Spleen (tissue), 11 donors: ENCODE data around the gene CABP2. TPM values are rescaled to one million over a fixed set of nuclear protein-coding genes. Genes with fewer than 3 reads are reported as not detected.

Experiments
- DNase-seq: peaks from one replicate; pipeline ENCODE4 v3.0.0-alpha.2; 2020
- H3K27ac ChIP-seq, 8 donors: fragments of 200-600 bp; sonication (generic) in 7 of 8; 1 replicate in 4 of 8; 2 replicates in 4 of 8; pipeline versions ENCODE4 v1.5.0 to v1.8.0; 2016 to 2021; ENCODE audit warnings: inconsistent platforms in 4 of 8, mild to moderate bottlenecking in 4 of 8, moderate library complexity in 1 of 8
- H3K27me3 ChIP-seq, 7 donors: fragments of 200-600 bp; sonication (generic) in 6 of 7; replicated peaks in 1 of 7; 1 replicate in 4 of 7; 2 replicates in 3 of 7; pipeline versions ENCODE4 v1.5.0 to v1.8.0; 2016 to 2021; ENCODE audit warnings: inconsistent platforms in 3 of 7, mild to moderate bottlenecking in 1 of 7
- H3K36me3 ChIP-seq, 6 donors: fragments of 200-600 bp; sonication (generic) in 5 of 6; 1 replicate in 4 of 6; 2 replicates in 2 of 6; pipeline versions ENCODE4 v1.5.0 to v1.8.0; 2016 to 2021; ENCODE audit warnings: inconsistent platforms in 2 of 6
- H3K4me1 ChIP-seq, 6 donors: fragments of 200-600 bp; sonication (generic) in 5 of 6; 1 replicate in 3 of 6; 2 replicates in 3 of 6; pipeline versions ENCODE4 v1.5.0 to v1.8.0; 2016 to 2021; ENCODE audit warnings: inconsistent platforms in 3 of 6
- H3K4me3 ChIP-seq, 8 donors: fragments of 200-600 bp; sonication (generic) in 7 of 8; 1 replicate in 4 of 8; 2 replicates in 4 of 8; pipeline versions ENCODE4 v1.5.0 to v1.8.0; 2016 to 2021; ENCODE audit warnings: inconsistent platforms in 4 of 8, mild to moderate bottlenecking in 4 of 8, moderate library complexity in 2 of 8
- H3K9me3 ChIP-seq, 8 donors: fragments of 200-600 bp; sonication (generic) in 7 of 8; 1 replicate in 4 of 8; 2 replicates in 4 of 8; pipeline versions ENCODE4 v1.5.0 to v1.8.0; 2016 to 2021; ENCODE audit warnings: inconsistent platforms in 4 of 8
- POLR2A ChIP-seq, 3 donors: fragments of 450-650 bp; IDR thresholded peaks; one replicate each; pipeline ENCODE4 v1.5.1; 2017; ENCODE audit warnings: antibody characterized with exemption in 3 of 3, mild to moderate bottlenecking in 1 of 3
- POLR2AphosphoS5 ChIP-seq, 3 donors: sonication (generic); formaldehyde crosslinking; IDR thresholded peaks; one replicate each; pipeline ENCODE4 v1.5.1; 2017; ENCODE audit warnings: antibody characterized with exemption in 3 of 3
- WGBS, 5 donors: extraction: QIAGEN DNeasy Blood & Tissue Kit in 3 of 5; methylation state at CpG; one replicate each; pipeline versions ENCODE4 v1.1.5 to v1.1.7; 2013 to 2018; 5-methylcytosine and 5-hydroxymethylcytosine counted together
- intact Hi-C: fragments of 100-400 bp; cut with DNase I; formaldehyde crosslinking; loops from one replicate; pipeline ENCODE4 v1.15.0; 2023; ENCODE audit warnings: low total_unique reads
- polyA plus RNA-seq, 3 donors: library from polyadenylated mRNA; stranded (reverse); fragments of 200-250 nt; gene quantifications; one replicate each; pipeline ENCODE4 v1.2.1, GENCODE V29; 2013
- total RNA-seq, 7 donors: library from RNA; depleted of rRNA in 3 of 7; stranded (reverse); fragments of >200 nt in 3 of 7; fragmentation: NEBNext Ultra II Directional in 4 of 7; extraction: Animal tissue kit (Norgen Biotek cat#: 25700) in 4 of 7; gene quantifications; one replicate each; pipeline versions ENCODE4 v1.1.0 to v1.2.1, GENCODE V29; 2016 to 2021
- TF ChIP-seq, protein P1 (sequence below), 11 experiments: fragments of 200-600 bp in 7 of 11; fragments of 450-650 bp in 4 of 11; sonication (generic) in 4 of 11; IDR thresholded peaks in 8 of 11; conservative IDR thresholded peaks in 3 of 11; 1 replicate in 7 of 11; 2 replicates in 4 of 11; pipeline versions ENCODE4 v1.4.0 to v1.8.0; 2016 to 2021; ENCODE audit warnings: antibody characterized with exemption in 11 of 11, inconsistent platforms in 4 of 11, mild to moderate bottlenecking in 1 of 11
- donor health status: healthy with polysubstance abuse.
- donor health status: DM: no; HTN: no; CAD: no; lungs with moderate emphysema.
- donor health status: DM: no; HTN: no; CAD: no.
- donor health status: Bipolar disorder and iron deficiency.
- donor health status: healthy.
- donor health status: DM: no; HTN: no; CAD: no.
- donor health status: DM: yes; HTN: yes; CAD: no.

The CABP2 gene
- total and polyA plus RNA-seq, 10 donors, result not detected

DNA sequence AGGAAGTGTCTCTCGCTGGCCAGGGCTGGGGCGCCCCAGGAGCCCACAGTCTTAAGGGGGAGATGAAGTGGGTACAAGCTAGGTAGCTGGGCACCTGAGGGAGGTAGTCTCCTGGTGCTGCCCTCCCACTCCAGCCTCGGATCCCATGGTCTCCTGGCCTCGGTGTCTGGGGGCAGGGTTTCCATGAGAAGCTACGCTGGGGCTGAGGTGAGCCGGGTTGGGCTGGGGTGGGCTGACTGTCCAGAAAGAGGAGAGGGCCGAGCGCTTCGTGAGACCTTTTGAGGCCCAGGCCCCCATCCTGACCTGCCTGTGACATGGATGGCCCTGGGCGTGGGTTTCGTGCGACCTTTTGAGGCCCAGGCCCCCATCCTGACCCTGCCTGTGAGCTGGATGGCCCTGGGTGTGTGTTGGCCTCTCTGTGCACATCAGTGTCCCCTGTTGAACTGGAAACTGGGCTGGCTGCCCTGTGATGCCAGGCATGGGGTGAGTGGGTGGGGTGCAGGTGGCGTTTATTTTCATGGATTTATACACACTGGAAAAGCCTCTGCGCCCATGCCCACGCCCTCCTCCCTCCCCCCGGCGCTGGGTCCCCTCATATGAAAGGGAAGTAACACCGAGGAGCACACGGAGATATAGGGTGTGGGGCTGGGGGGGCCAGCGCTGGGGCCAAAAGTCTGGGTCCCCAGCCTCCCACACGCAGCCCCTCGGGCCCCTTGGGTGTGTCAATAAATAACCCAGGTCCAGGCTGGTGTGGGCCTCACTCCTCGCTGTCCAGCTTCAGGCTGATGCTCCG is 31.8 kb downstream of the CABP2 start:
- DNase-seq, result no peak
- Histone ChIP-seq H3K36me3 (peaks cover 0 to 100% (median 91%) of the 10 kb centered on the region in 6 donors), H3K9me3 (no peaks in the 10 kb centered on the region), H3K27ac (no peak overlapping the region), H3K4me3 (no peak overlapping the region), H3K27me3 (no peaks in the 10 kb centered on the region), H3K4me1 (peaks cover 3 to 21% (median 10%) of the 10 kb centered on the region in 6 donors)
- WGBS, 5 donors, result 83 to 94% (median 85%) methylated on average over 17 to 24 of the region's 24 CpGs
- TF ChIP-seq, protein P1, sequence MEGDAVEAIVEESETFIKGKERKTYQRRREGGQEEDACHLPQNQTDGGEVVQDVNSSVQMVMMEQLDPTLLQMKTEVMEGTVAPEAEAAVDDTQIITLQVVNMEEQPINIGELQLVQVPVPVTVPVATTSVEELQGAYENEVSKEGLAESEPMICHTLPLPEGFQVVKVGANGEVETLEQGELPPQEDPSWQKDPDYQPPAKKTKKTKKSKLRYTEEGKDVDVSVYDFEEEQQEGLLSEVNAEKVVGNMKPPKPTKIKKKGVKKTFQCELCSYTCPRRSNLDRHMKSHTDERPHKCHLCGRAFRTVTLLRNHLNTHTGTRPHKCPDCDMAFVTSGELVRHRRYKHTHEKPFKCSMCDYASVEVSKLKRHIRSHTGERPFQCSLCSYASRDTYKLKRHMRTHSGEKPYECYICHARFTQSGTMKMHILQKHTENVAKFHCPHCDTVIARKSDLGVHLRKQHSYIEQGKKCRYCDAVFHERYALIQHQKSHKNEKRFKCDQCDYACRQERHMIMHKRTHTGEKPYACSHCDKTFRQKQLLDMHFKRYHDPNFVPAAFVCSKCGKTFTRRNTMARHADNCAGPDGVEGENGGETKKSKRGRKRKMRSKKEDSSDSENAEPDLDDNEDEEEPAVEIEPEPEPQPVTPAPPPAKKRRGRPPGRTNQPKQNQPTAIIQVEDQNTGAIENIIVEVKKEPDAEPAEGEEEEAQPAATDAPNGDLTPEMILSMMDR (IDR thresholded peaks at IDR 0.05 in 8 of 11, conservative IDR thresholded peaks at IDR 0.05 in 3 of 11), result no peak
- intact Hi-C loops, result no loop called here

- H3K4me1 ChIP-seq, result peaks cover 9 to 29% (median 18%) of the 10 kb centered on the region in 6 donors
- no peaks in the 10 kb centered on the region for H3K9me3 ChIP-seq
- H3K36me3 ChIP-seq, result peaks cover 0 to 93% (median 84%) of the 10 kb centered on the region in 6 donors
- H3K27ac ChIP-seq, result no peak overlapping the region
- H3K27me3 ChIP-seq, result no peaks in the 10 kb centered on the region
- 88 to 91% (median 90%) methylated on average over 10 to 15 of the region's 15 CpGs for WGBS, 5 donors
- no peak overlapping the region for H3K4me3 ChIP-seq
- intact Hi-C loops, result no loop called here
- DNase-seq, result peak; percentile 75
- TF ChIP-seq POLR2AphosphoS5 (IDR thresholded peaks at IDR 0.05), result peak in 1 of 3 donors; percentile 65
- no peak for TF ChIP-seq POLR2A (IDR thresholded peaks at IDR 0.05)
- TF ChIP-seq, protein P1 (IDR thresholded peaks at IDR 0.05 in 8 of 11, conservative IDR thresholded peaks at IDR 0.05 in 3 of 11), result no peak
Observed at GRCh38 chr11:67490727-67491065, 32.5 kb downstream of the CABP2 start.

DNA sequence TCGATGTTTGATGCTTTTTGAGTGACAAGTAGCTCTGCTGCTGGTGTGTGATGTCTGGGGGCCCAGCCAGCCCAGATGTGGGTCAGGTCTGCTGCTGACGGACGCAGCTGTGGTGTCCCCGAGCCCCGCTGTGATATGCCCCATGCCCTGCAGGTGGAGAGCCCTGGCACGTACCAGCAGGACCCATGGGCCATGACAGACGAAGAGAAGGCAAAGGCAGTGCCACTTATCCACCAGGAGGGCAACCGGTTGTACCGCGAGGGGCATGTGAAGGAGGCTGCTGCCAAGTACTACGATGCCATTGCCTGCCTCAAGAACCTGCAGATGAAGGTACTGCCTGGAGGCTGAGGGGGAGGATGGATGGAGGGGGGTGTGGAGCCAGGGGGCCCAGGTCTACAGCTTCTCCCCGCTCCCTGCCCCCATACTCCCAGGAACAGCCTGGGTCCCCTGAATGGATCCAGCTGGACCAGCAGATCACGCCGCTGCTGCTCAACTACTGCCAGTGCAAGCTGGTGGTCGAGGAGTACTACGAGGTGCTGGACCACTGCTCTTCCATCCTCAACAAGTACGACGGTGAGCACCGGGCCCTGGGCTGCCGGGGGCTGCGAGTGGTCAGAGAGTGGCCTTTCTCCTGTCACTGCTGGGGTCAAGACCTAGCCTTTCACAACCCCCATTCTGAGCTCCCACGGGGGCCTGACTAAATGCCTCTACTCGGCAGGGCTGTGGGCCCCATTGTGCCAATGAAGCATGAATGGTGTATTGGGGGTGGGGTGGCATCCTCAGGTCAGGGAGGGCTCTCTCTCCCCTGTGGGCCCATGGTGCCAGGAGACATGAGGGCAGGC is 33.1 kb downstream of the CABP2 start:
- TF ChIP-seq, protein P1 (IDR thresholded peaks at IDR 0.05 in 8 of 11, conservative IDR thresholded peaks at IDR 0.05 in 3 of 11), result no peak
- TF ChIP-seq POLR2A (IDR thresholded peaks at IDR 0.05), result no peak
- peak; percentile 7 to 56 (median 8) for TF ChIP-seq POLR2AphosphoS5 (IDR thresholded peaks at IDR 0.05)
- Histone ChIP-seq H3K4me3 (no peak overlapping the region), H3K27ac (no peak overlapping the region), H3K36me3 (peaks cover 0 to 87% (median 78%) of the 10 kb centered on the region in 6 donors), H3K4me1 (peaks cover 13 to 35% (median 24%) of the 10 kb centered on the region in 6 donors), H3K9me3 (no peaks in the 10 kb centered on the region), H3K27me3 (no peaks in the 10 kb centered on the region)
- WGBS, 5 donors, result 88 to 93% (median 89%) methylated on average over 13 to 23 of the region's 23 CpGs
- DNase-seq, result peak; percentile 74
- intact Hi-C loops, result no loop called here
